ENCODE measurements around the gene CCDC74A.
"Not testable (repeated sequence)": the region's sequence is repeated elsewhere in the genome, so short reads cannot be mapped to it uniquely, and the experiment has no call there.

The CCDC74A gene

DNA sequence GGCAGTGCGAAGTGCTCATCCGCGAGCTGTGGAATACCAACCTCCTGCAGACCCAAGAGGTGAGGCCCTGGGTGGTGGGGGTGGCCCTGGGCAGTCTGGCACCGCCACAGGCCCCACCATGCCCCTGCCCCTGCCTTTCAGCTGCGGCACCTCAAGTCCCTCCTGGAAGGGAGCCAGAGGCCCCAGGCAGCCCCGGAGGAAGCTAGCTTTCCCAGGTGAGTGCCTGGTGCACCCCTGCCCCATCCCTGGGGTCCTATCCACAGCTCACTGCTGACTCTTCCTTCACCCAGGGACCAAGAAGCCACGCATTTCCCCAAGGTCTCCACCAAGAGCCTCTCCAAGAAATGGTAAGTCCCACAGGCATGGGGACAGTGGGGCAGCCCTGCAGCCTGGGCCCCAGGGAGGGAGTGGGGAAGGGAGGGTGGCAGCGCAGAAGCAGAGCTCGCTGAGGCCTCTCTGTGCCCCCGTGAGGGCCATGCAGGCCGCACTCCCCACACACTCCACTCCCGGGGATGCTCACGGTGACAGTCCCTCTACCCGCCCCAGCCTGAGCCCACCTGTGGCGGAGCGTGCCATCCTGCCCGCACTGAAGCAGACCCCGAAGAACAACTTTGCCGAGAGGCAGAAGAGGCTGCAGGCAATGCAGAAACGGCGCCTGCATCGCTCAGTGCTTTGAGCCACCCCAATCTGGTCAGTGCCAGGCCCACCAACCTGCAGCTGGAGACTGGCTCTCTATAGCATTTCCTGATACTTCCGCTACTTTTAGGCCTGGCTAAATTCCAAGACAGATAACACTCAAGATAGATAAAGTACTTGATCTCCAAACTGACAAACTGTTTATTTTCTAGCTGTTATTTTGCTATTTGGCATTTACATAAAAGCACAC is 5.3 kb downstream of the CCDC74A start:
- not testable (repeated sequence) for H3K9me3 Mint-ChIP-seq (ENCODE audit: low read depth); H3K4me1 Mint-ChIP-seq (ENCODE audit: low read depth); H3K4me3 Mint-ChIP-seq; H3K27me3 Mint-ChIP-seq; H3K36me3 Mint-ChIP-seq; H3K27ac Mint-ChIP-seq

DNA sequence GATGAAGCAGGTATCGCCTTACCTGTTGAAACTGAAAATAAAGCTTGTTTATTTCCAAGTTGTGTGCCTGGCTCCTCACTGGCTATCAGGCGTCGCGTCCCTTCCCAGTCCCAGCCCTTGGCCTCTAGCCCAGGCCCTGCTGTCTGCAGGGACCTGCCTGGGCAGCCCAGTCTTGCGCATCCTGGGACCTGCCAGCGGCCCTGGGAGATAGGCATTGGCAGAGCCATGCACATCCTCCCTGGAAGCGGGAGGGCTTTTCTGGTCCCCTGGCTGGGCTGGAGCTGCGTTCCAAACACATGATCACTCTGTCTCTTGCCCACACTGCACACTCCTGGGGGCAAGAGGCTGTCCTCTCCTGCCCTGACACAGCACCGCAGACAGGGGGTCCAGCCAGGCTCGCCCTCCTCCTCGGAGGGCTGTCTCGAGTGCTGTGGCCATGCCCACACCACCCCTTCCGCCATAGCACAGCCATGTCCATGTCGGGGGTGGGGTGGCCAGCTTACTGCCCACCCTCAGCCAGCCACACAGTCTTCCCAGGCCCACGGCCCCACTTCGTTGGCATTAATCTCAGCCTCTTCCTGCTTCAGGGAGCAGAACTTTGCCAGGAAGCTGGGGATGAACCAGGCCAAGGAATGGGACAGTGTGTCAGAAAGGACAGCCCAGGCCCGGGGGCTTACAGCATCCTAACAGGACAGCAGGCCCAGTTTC is 6.1 kb downstream of the CCDC74A start:
- not testable (repeated sequence) for H3K9me3 Mint-ChIP-seq (ENCODE audit: low read depth); H3K27ac Mint-ChIP-seq

DNA sequence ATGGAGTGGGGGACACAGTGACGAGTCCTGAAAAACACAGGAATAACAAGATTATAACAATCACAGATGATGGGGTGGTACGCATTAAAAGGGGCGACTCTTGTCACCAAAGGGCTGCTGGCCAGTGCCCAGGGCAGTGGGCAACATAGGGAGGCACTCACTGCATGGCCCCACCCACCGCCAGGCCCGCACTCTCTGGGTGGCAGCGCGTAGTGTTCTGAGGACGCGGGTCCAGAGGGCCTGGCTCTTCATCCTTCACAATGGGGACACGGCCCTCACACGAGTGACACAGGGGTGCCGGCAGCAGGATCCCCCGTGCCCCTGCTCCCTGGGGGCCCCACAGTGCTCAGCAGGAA is 6.6 kb downstream of the CCDC74A start:
- H3K9me3 Mint-ChIP-seq (ENCODE audit: low read depth); H3K4me1 Mint-ChIP-seq (ENCODE audit: low read depth); H3K4me3 Mint-ChIP-seq; H3K27ac Mint-ChIP-seq; H3K36me3 Mint-ChIP-seq; H3K27me3 Mint-ChIP-seq: not testable (repeated sequence)

More for the DNA sequence above, 6.1 kb downstream of the CCDC74A start:
- not testable (repeated sequence) for H3K27me3 Mint-ChIP-seq; H3K4me3 Mint-ChIP-seq; H3K4me1 Mint-ChIP-seq (ENCODE audit: low read depth); H3K36me3 Mint-ChIP-seq

DNA sequence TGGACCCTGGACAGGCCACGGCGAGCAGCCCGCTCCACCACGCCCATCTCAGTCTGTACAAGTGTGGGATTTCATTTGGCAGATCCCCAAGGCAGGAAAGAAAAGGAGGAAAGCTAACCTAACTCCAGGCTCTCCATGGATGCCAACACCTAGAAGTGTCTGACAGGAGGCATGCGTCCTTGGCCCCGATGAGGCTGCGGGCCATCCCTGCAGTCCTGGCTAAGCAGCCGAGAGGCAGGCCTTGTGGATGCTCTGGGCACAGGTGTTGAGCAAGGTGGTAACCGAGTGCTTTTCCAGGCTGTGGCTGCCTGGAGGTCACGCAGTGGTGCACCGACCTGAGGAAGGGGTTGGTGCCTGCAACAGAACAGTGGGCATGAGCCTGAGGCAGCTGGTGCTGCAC is 7.3 kb downstream of the CCDC74A start:
- not testable (repeated sequence) for H3K4me3 Mint-ChIP-seq; H3K36me3 Mint-ChIP-seq; H3K27ac Mint-ChIP-seq; H3K4me1 Mint-ChIP-seq (ENCODE audit: low read depth); H3K9me3 Mint-ChIP-seq (ENCODE audit: low read depth); H3K27me3 Mint-ChIP-seq

DNA sequence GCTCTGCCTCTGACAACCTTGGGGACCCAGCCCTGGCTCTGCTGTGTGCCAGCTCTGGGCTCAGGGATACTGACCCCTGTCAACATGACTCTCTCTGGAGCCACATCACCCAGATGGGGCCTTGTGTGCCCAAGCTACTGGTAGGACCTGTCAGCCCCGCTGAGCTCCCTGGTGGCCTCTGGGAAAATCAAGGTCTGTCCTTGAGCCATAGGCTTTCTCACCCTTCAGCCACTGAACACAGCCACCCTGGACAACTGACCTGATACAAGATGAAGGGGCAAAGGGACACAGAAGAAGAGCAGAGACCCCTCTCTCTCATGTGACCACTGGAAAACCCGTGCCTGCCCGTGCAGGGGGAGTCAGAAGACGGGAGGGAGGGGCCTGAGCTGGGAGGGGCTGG is 7.8 kb downstream of the CCDC74A start:
- Mint-ChIP-seq H3K4me3 (no peak overlapping the region), H3K9me3 (ENCODE audit: low read depth) (no peaks in the 10 kb centered on the region), H3K27ac (no peak overlapping the region), H3K27me3 (no peaks in the 10 kb centered on the region), H3K36me3 (no peaks in the 10 kb centered on the region), H3K4me1 (ENCODE audit: low read depth) (no peaks in the 10 kb centered on the region)

DNA sequence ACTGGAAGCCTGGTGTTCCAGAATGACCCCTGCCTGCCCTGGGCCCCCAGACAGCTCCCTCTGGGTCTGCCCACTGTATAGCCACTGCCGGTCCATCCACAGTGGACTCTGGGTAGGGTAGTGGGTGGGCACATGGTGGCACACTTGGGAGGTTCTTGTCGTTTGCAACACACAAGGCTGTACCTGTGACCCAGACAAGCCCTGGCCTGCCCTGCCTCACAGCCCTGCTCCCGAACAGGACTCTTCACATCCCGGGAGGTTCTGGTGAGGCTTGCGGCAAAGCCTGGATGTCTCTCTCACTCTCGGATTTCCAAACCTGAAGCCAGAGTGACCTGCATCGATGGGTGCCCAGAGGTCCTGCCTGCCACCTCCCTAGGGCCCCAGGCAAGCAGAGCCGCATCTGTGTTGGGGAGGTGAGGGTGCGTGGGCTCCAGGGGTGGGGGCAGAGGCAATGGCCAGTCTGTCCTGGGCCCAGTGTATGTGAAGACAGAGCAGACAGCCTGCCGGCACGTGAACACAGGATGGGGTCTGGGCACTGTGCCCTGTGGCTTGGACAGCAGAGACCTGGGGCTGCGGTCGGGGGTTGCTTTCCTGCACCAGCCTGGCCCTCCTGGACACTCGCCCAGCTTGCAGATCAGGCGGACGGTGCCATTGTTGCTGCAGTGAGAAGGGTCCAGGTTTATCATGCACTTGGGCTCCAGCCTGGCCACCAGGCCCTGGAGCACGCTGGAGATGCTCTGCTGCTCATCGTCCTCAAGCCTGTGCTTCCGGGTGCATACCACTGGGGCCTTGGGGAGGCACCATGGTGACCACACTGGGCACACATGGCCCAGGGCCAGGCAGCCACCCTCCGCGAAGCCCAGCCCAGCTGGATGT is 8.5 kb downstream of the CCDC74A start:
- not testable (repeated sequence) for H3K4me1 Mint-ChIP-seq (ENCODE audit: low read depth); H3K27ac Mint-ChIP-seq; H3K9me3 Mint-ChIP-seq (ENCODE audit: low read depth); H3K27me3 Mint-ChIP-seq; H3K36me3 Mint-ChIP-seq; H3K4me3 Mint-ChIP-seq

DNA sequence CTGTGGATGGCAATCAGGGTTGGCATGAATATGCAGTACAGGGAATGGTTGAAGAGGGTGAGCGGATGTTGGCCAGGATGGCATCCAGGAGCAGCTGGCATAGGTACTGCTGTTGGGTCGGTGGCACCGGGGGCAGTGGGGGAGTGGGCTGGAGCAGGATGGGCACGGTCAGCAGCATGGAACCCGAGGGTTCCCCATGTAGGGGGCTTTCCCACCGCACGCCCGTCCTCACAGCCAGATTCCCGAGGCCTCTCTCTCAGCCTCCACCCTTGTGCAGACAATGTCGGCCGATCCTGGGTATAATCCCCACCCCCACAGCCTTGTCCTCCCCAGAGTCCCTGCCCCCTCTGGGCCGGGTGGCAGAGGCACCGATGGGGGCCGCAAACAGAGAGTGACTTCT is 9.2 kb downstream of the CCDC74A start:
- not testable (repeated sequence) for H3K9me3 Mint-ChIP-seq (ENCODE audit: low read depth); H3K27ac Mint-ChIP-seq; H3K4me1 Mint-ChIP-seq (ENCODE audit: low read depth); H3K27me3 Mint-ChIP-seq; H3K36me3 Mint-ChIP-seq; H3K4me3 Mint-ChIP-seq

DNA sequence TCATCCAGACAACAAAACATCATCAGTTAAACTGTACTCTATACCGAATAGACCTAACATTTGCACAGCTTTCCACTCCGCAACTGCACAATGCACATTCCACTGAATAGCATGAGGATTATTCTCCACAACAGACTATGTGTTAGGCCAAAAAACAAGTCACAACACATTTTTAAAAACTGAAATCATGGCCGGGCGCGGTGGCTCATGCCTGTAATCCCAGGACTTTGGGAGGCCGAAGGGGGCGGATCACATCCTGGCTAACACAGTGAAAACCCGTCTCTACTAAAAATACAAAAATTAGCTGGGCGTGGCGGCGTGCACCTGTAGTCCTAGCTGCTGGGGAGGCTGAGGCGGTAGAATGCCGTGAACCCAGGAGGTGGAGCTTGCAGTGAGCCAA is 11.2 kb downstream of the CCDC74A start:
- H3K4me1 Mint-ChIP-seq (ENCODE audit: low read depth) = not testable (repeated sequence)

DNA sequence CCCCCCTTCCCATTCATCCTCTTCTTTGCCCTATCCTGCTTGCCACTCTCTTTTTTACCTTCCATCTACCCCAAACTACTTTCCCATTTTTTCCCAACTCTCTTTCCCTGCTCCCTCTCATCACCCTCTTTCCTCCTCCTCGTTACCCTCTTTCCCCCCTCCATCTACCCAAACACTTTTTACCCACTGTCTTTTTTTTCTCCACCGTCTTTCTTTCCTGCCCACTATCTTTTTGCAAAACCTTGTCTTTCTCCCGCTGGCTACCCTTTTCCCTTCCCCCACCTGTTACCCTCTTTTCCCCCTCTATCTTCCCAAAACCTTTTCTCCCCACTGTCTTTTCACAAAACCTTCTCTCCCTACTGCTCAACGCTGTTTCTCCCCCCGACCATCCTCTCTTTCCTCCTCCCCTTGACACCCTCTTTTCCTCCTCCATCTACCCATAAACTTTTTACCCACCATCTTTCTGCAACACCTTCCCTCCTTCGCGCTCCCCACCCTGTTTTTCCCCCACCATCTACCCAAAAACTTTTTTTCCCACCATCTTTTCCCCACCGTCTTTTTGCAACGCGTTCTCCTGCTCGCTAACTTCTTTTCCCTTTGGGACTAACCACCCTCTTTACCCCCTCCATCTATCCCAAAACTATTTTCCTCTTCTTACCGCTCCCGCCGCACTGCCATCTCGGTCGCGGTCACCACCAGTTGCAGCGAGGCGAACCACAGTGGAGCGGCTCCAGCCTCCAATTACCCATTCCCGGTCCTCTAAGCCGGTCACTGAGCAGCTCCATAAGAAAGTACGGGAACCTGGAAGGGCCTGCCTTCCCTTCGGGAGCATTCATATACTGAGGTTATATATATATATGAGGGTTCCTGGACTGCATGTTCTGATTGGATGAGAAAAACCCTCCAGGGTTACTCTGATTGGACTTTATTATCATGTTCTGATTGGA is 15.0 kb downstream of the CCDC74A start:
- H3K27ac Mint-ChIP-seq = no peak overlapping the region
- H3K4me1 Mint-ChIP-seq (ENCODE audit: low read depth) = no peaks in the 10 kb centered on the region
- no peaks in the 10 kb centered on the region for H3K9me3 Mint-ChIP-seq (ENCODE audit: low read depth)
- no peaks in the 10 kb centered on the region for H3K27me3 Mint-ChIP-seq
- H3K36me3 Mint-ChIP-seq = no peaks in the 10 kb centered on the region
- no peak overlapping the region for H3K4me3 Mint-ChIP-seq

More for the DNA sequence above, 11.2 kb downstream of the CCDC74A start:
- not testable (repeated sequence) for H3K36me3 Mint-ChIP-seq; H3K27me3 Mint-ChIP-seq; H3K4me3 Mint-ChIP-seq; H3K9me3 Mint-ChIP-seq (ENCODE audit: low read depth); H3K27ac Mint-ChIP-seq

DNA sequence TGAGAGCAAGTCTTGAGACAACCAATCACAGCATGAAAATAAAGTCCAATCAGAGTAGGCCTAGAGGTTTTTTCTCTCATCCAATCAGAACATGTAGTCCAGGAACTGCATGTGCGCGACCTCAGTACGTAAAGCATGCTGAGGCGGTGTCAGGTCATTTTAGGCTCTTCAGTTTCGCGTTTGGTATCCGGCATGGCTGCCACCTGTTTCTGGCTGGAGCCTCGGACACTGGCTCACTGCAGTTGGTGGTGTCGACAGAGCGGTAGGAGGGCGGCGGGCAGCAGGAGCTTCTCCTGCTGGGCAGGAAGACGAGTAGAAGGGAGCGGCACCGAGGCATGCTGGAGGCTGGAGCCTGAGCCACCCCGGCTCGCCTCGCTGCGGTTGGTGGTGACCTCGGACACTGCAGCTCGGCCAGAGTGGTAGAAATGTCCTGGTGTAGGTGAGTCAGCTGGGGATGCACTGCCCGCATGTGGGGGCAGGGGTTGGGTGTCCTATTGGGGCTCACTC is 15.8 kb downstream of the CCDC74A start:
- Mint-ChIP-seq H3K36me3 (no peaks in the 10 kb centered on the region), H3K9me3 (ENCODE audit: low read depth) (no peaks in the 10 kb centered on the region), H3K4me3 (no peak overlapping the region), H3K27ac (no peak overlapping the region), H3K27me3 (no peaks in the 10 kb centered on the region), H3K4me1 (ENCODE audit: low read depth) (no peaks in the 10 kb centered on the region)

DNA sequence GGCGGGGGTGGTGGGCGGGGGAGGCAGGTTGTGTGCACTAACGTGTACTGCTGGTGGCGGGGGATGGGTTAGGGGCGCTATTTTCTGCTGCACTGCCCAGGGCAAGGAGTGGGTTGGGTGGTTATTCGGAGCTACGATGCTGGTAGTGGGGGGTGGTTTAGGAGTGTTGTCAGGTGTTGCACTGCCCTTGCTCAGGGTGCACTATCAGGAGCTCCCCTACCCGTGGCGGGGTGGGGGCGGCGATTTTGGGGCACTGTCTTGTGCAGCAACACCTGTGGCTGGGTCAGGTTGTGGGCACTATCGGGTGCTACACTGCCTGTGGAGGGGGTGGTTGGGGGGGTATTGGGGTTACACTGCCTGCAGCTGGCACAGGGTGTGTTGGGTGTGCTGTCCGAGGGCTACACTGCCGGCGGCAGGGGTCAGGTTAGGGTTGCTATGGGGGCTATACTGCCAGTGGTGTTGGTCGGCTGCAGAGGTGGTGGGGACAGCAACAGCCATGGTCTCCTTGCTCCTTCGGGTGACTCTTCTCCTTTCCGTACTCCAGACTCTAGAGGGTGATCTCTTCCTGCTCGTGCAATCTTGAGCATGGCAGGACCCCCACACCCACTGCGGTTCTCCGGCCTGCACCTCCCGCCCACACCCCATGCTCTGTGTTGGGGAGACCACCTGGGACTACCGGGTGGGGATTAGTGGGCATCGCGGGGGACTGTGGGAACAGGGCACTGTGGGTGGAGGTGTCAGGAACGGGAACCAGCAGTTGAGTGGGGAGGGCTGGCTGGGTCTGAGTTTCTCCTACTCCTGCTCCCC is 16.5 kb downstream of the CCDC74A start:
- H3K4me3 Mint-ChIP-seq; H3K4me1 Mint-ChIP-seq (ENCODE audit: low read depth); H3K27ac Mint-ChIP-seq; H3K27me3 Mint-ChIP-seq; H3K36me3 Mint-ChIP-seq; H3K9me3 Mint-ChIP-seq (ENCODE audit: low read depth): not testable (repeated sequence)

DNA sequence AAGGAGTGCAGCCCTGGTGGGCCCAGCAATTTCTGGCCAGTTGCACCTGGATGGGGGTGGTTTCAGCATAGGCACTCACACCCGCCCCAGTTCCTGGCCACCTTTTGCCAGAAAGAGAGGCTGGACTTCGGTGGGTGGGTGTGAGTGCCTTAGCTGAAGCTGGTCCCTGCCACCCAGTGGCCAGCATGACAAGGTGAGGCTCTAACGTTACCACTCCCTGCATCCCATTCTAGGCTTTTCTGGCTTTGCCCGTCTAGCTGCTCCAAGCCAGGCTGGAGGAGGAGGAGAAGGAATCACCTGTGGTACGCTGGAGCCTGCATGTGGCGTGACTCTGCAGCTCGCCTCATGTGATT is 17.1 kb downstream of the CCDC74A start:
- not testable (repeated sequence) for H3K4me1 Mint-ChIP-seq (ENCODE audit: low read depth); H3K36me3 Mint-ChIP-seq; H3K9me3 Mint-ChIP-seq (ENCODE audit: low read depth); H3K27me3 Mint-ChIP-seq; H3K4me3 Mint-ChIP-seq; H3K27ac Mint-ChIP-seq

DNA sequence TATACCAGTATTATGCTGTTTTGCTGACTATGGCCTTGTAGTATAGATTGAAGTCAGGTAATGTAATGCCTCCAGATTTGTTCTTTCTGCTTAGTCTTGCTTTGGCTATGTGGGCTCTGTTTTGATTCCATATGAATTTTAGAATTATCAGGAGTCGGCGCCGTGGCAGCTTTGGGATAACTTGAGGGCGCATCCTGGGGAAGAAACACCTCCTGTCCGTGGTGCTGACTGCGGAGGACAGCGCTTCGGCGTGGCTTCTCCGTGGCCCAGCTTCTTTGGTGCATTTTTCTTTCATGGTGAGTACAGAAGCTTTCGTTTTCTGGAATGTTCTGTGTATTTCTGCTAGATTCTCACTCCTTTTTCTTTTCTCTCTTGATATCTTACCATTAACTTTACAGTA is 25.2 kb downstream of the CCDC74A start:
- no peak overlapping the region for H3K4me3 Mint-ChIP-seq
- H3K27ac Mint-ChIP-seq = no peak overlapping the region
- H3K4me1 Mint-ChIP-seq (ENCODE audit: low read depth) = no peaks in the 10 kb centered on the region
- peaks cover 7% of the 10 kb centered on the region for H3K27me3 Mint-ChIP-seq
- no peaks in the 10 kb centered on the region for H3K9me3 Mint-ChIP-seq (ENCODE audit: low read depth)
- H3K36me3 Mint-ChIP-seq = no peaks in the 10 kb centered on the region

DNA sequence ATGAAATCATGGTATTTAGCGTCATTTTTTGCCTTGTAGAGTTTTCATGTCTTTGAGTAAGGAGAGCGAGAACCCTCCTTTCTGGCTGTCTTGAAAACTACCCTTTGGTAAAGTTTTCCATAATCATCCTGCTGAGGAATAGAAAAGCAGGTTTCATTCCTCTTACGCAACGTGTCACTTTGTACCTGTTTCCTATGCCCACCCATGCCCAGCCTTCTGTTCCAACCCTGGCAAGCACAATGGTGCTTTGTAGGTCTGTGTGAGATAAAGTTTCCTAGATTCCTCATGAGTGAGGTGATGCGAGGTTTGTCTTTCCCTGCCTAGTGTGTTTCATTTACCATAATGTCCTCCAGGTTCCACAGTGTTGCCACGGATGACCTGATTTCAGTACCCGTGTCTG is 29.3 kb downstream of the CCDC74A start:
- H3K36me3 Mint-ChIP-seq = no peaks in the 10 kb centered on the region
- H3K27ac Mint-ChIP-seq = no peak overlapping the region
- peaks cover 8% of the 10 kb centered on the region for H3K27me3 Mint-ChIP-seq
- no peak overlapping the region for H3K4me3 Mint-ChIP-seq
- H3K9me3 Mint-ChIP-seq (ENCODE audit: low read depth) = no peaks in the 10 kb centered on the region
- H3K4me1 Mint-ChIP-seq (ENCODE audit: low read depth) = no peaks in the 10 kb centered on the region
